ENCODE data around the gene PFDN6.

DNA sequence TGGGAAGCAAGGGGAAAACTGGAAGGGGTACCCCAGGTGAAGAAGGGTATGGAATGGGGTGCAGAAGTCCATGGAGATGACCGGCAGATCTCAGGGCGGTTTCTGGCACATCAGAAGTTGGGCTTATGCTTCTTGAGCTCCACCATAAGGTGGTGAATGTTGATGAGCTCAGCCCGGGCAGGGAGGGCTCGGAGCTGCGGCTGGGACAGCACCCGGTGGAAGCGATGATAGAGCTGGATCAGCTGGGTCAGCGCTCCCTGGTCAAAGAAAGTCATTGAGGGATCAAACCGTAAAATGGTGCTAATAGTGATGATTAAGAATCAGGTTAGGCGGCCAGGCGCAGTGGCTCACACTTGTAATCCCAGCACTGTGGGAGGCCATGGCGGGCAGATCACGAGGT lies 38.7 kb upstream of the PFDN6 start:
- TF ChIP-seq ELF4 (CRISPR knock-in tag; IDR thresholded peaks at IDR 0.05; ENCODE audit: low read depth): no peak
- TF ChIP-seq, protein P1, sequence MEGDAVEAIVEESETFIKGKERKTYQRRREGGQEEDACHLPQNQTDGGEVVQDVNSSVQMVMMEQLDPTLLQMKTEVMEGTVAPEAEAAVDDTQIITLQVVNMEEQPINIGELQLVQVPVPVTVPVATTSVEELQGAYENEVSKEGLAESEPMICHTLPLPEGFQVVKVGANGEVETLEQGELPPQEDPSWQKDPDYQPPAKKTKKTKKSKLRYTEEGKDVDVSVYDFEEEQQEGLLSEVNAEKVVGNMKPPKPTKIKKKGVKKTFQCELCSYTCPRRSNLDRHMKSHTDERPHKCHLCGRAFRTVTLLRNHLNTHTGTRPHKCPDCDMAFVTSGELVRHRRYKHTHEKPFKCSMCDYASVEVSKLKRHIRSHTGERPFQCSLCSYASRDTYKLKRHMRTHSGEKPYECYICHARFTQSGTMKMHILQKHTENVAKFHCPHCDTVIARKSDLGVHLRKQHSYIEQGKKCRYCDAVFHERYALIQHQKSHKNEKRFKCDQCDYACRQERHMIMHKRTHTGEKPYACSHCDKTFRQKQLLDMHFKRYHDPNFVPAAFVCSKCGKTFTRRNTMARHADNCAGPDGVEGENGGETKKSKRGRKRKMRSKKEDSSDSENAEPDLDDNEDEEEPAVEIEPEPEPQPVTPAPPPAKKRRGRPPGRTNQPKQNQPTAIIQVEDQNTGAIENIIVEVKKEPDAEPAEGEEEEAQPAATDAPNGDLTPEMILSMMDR (IDR thresholded peaks at IDR 0.05): no peak
- no peak for TF ChIP-seq CREM (CRISPR knock-in tag; IDR thresholded peaks at IDR 0.05)
- TF ChIP-seq, protein P2, sequence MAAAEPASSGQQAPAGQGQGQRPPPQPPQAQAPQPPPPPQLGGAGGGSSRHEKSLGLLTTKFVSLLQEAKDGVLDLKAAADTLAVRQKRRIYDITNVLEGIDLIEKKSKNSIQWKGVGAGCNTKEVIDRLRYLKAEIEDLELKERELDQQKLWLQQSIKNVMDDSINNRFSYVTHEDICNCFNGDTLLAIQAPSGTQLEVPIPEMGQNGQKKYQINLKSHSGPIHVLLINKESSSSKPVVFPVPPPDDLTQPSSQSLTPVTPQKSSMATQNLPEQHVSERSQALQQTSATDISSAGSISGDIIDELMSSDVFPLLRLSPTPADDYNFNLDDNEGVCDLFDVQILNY (CRISPR knock-in tag; IDR thresholded peaks at IDR 0.05): no peak
- TF ChIP-seq, protein P3, sequence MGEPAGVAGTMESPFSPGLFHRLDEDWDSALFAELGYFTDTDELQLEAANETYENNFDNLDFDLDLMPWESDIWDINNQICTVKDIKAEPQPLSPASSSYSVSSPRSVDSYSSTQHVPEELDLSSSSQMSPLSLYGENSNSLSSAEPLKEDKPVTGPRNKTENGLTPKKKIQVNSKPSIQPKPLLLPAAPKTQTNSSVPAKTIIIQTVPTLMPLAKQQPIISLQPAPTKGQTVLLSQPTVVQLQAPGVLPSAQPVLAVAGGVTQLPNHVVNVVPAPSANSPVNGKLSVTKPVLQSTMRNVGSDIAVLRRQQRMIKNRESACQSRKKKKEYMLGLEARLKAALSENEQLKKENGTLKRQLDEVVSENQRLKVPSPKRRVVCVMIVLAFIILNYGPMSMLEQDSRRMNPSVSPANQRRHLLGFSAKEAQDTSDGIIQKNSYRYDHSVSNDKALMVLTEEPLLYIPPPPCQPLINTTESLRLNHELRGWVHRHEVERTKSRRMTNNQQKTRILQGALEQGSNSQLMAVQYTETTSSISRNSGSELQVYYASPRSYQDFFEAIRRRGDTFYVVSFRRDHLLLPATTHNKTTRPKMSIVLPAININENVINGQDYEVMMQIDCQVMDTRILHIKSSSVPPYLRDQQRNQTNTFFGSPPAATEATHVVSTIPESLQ (CRISPR knock-in tag; IDR thresholded peaks at IDR 0.05): no peak
